Measurements from ENCODE around the gene JCHAIN.

- TF ChIP-seq RXRA (IDR thresholded peaks at IDR 0.05; ENCODE audit: insufficient read depth, low read depth, low read length) (no peak), ZNF274 (IDR thresholded peaks at IDR 0.05; ENCODE audit: borderline replicate concordance, extremely low read depth, low read length) (no peak), TEAD4 (IDR thresholded peaks at IDR 0.05; ENCODE audit: low read depth, low read length) (no peak), CTCF (IDR thresholded peaks at IDR 0.05; ENCODE audit: control extremely low read depth in 1 of 3, insufficient read depth in 1 of 3, low read depth in 1 of 3, low read length in 3 of 3) (no peak), HDAC6 (IDR thresholded peaks at IDR 0.05; ENCODE audit: low read depth, low read length) (no peak), SP1 (IDR thresholded peaks at IDR 0.05; ENCODE audit: low read depth, low read length) (no peak), POLR2AphosphoS5 (IDR thresholded peaks at IDR 0.05; ENCODE audit: low read depth, low read length) (no peak), TAF1 (IDR thresholded peaks at IDR 0.05; ENCODE audit: low read depth, low read length) (no peak), MAFK (IDR thresholded peaks at IDR 0.05; ENCODE audit: low read depth, low read length) (no peak)
Measured at GRCh38 chr4:70705183-70706043, 39.1 kb upstream of the JCHAIN start.

Measured in H1 (cell line).